Measurements from ENCODE around the gene ADRA2C. TPM values are rescaled to one million over a fixed set of nuclear protein-coding genes. Genes with fewer than 3 reads are reported as not detected.
A peak's percentile ranks its signal among the peaks of the same experiment; 100 is the strongest.

ADRA2C gene
- total and polyA plus RNA-seq, 2 experiments from 2014 or later, result 3.0 to 16.6 TPM

GRCh38 chr4:3729882-3730226, 36.3 kb upstream of the ADRA2C start:
- 0 out of 2 replicates have a peak, but pooled peaks cover 6% of the 10 kb centered on the region for H3F3A ChIP-seq (replicated peaks; ENCODE audit: low read depth)
- H4K20me1 ChIP-seq (replicated peaks; ENCODE audit: insufficient read depth), result no peaks in the 10 kb centered on the region
- ATAC-seq (peak; percentile 52), DNase-seq (ENCODE audit: low spot score) (peak; percentile 58)
- H3K4me3 Mint-ChIP-seq, result no peak overlapping the region
- no peaks in the 10 kb centered on the region for H3K36me3 ChIP-seq (ENCODE audit: insufficient read depth)
- no peak overlapping the region for H3K4me2 ChIP-seq
- H3K27me3 Mint-ChIP-seq (ENCODE audit: insufficient read depth, low read depth, poor library complexity), result peaks cover 12% of the 10 kb centered on the region
- H3K4me1 ChIP-seq (ENCODE audit: insufficient read depth), result peaks cover 14% of the 10 kb centered on the region
- no peaks in the 10 kb centered on the region for H3K9me3 Mint-ChIP-seq
- H3K4me3 ChIP-seq, result no peak overlapping the region
- H3K36me3 Mint-ChIP-seq (ENCODE audit: low read depth), result no peaks in the 10 kb centered on the region
- H3K79me2 ChIP-seq (replicated peaks; ENCODE audit: insufficient read depth), result no peaks in the 10 kb centered on the region
- peaks cover 5% of the 10 kb centered on the region for H3K27me3 ChIP-seq (ENCODE audit: insufficient read depth)
- H3K4me1 Mint-ChIP-seq, result peaks cover 24% of the 10 kb centered on the region
- no peak overlapping the region for H3K27ac Mint-ChIP-seq
- H3K9me2 ChIP-seq (ENCODE audit: insufficient read depth), result no peaks in the 10 kb centered on the region
- no peak overlapping the region for H2AFZ ChIP-seq
- TF ChIP-seq CTCF (conservative IDR thresholded peaks at IDR 0.05; ENCODE audit: low read depth in 2 of 2), result 0 out of 4 replicates have a peak, but pooled peaks have one; percentile 7 to 13
- no peak for TF ChIP-seq ZNF462 (CRISPR knock-in tag; IDR thresholded peaks at IDR 0.05)
- H3K27ac ChIP-seq (ENCODE audit: low read depth), result no peak overlapping the region

All from GM23338 (cell line).